T47D (cell line): Measurements from ENCODE around the gene CPM.
A peak's percentile ranks its signal among the peaks of the same experiment; 100 is the strongest.

Experiments
- DNase-seq, 2 experiments: peaks; one replicate each; pipeline versions ENCODE4 v3.0.0 to v3.0.0-alpha.2; 2011 to 2012; ENCODE audit warnings: low read depth in 1 of 2, low spot score in 1 of 2
- JUND ChIP-seq: IDR thresholded peaks from 2 replicates; pipeline ENCODE4 v1.6.1; 2012; ENCODE audit warnings: low read depth
- in situ Hi-C: cut with HindIII; loops from 2 replicates; pipeline ENCODE4 v1.10.0; 2016; ENCODE audit warnings: low sequenced_read_pairs, low pct_unique_long_range_greater_than_20kb

CPM gene

GRCh38 chr12:68932961-68933893, at the start of gene CPM:
Gene CPM, minus strand, starts transcription at chr12:68933171. Its CDS starts 334 bp downstream, at chr12:68932837.
- in situ Hi-C loops, result no loop called here
- no peak for TF ChIP-seq JUND
- peak; percentile 33 to 59 for DNase-seq

GRCh38 chr12:68981516-68981915, 48.5 kb upstream of the CPM start:
- DNase-seq, result no peak
- no peak for TF ChIP-seq JUND
- in situ Hi-C loops, result no loop called here

GRCh38 chr12:68980476-68981212, 47.7 kb upstream of the CPM start:
- in situ Hi-C loops, result no loop called here
- no peak for TF ChIP-seq JUND
- no peak for DNase-seq

- no peak for TF ChIP-seq JUND
- DNase-seq, result no peak
- in situ Hi-C loops, result no loop called here
These were observed 45.7 kb upstream of the CPM start for GRCh38 chr12:68978678-68979077.

- no peak for DNase-seq
- in situ Hi-C loops, result no loop called here
- no peak for TF ChIP-seq JUND
These were observed 45.1 kb upstream of the CPM start for GRCh38 chr12:68977909-68978610.

- TF ChIP-seq JUND, result no peak
- no peak for DNase-seq
- in situ Hi-C loops, result no loop called here
These were observed 44.4 kb upstream of the CPM start for GRCh38 chr12:68977335-68977734.

- no peak for TF ChIP-seq JUND
- no peak for DNase-seq
- in situ Hi-C loops, result no loop called here
These were observed 43.4 kb upstream of the CPM start for GRCh38 chr12:68976395-68976841.

- no peak for TF ChIP-seq JUND
- DNase-seq, result no peak
- in situ Hi-C loops, result no loop called here
These were observed 42.8 kb upstream of the CPM start for GRCh38 chr12:68975811-68976210.

- no peak for TF ChIP-seq JUND
- in situ Hi-C loops, result no loop called here
- DNase-seq, result no peak
These were observed 39.6 kb upstream of the CPM start for GRCh38 chr12:68972595-68972994.

GRCh38 chr12:68971404-68971803, 38.4 kb upstream of the CPM start:
- in situ Hi-C loops, result no loop called here
- TF ChIP-seq JUND, result no peak
- DNase-seq, result no peak

GRCh38 chr12:68970951-68971350, 38.0 kb upstream of the CPM start:
- peak in 1 of 2 experiments; percentile 58 for DNase-seq
- in situ Hi-C loops, result no loop called here
- TF ChIP-seq JUND, result no peak

- in situ Hi-C loops, result no loop called here
- DNase-seq, result no peak
- TF ChIP-seq JUND, result no peak
These were observed 37.3 kb upstream of the CPM start for GRCh38 chr12:68970306-68970705.

- TF ChIP-seq JUND, result no peak
- no peak for DNase-seq
- in situ Hi-C loops, result no loop called here
These were observed 34.1 kb upstream of the CPM start for GRCh38 chr12:68967046-68967445.
